ENCODE results near the gene MAP3K4. TPM values are rescaled to one million over a fixed set of nuclear protein-coding genes. Genes with fewer than 3 reads are reported as not detected.

Gene MAP3K4
- total RNA-seq, 2 experiments from 2014 or later = 30.3 to 38.7 TPM

DNA sequence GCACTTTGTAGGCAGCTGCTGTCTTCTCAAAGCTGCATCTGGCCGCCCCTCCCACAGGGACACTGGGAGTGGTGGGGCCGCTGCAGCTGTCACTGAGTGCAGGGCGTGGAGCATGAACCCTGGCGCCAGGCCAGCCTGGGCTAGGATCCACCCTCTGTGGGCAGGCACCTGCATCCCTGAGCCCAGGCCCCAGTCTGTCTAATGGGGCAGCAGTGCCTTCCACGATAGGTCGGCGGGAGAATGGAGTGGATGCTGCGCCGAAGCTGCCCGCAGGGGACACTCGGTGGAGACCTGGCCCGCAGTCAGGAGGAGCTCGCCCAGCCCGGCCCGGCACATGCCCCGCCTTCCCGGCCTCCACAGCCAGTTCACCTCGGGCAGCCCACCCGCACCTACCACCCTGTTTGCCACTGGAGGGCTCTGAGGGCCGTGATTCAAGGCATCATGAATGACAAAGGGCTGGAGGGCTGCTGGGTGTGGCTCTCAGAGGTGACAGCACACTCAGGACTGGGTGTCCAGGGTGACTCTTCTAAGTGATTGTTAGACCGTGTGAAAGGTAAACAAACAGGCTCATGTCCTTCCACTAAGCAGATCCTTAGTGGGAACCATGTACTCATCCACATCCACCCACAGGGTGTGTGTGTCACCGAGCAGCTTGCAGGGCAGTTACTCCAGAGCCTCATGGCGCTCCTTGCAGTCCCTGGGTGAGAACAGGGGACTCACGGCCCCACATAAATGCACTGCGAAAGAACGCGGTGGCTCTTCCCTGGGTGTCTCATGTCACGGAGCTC is 148.4 kb downstream of the MAP3K4 start:
- intact Hi-C loops (cut with micrococcal nuclease; ENCODE audit: unreplicated experiment) = no loop called here
- DNase-seq (ENCODE audit: low spot score) = no peak
- H3K4me2 ChIP-seq (ENCODE audit: low read length) = no peak overlapping the region
- no peaks in the 10 kb centered on the region for H4K20me1 ChIP-seq (ENCODE audit: insufficient read depth, low read length)
- TF ChIP-seq EZH2phosphoT487 (IDR thresholded peaks at IDR 0.05; ENCODE audit: borderline replicate concordance, low read depth, low read length) = no peak
- TF ChIP-seq, protein P1, sequence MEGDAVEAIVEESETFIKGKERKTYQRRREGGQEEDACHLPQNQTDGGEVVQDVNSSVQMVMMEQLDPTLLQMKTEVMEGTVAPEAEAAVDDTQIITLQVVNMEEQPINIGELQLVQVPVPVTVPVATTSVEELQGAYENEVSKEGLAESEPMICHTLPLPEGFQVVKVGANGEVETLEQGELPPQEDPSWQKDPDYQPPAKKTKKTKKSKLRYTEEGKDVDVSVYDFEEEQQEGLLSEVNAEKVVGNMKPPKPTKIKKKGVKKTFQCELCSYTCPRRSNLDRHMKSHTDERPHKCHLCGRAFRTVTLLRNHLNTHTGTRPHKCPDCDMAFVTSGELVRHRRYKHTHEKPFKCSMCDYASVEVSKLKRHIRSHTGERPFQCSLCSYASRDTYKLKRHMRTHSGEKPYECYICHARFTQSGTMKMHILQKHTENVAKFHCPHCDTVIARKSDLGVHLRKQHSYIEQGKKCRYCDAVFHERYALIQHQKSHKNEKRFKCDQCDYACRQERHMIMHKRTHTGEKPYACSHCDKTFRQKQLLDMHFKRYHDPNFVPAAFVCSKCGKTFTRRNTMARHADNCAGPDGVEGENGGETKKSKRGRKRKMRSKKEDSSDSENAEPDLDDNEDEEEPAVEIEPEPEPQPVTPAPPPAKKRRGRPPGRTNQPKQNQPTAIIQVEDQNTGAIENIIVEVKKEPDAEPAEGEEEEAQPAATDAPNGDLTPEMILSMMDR (conservative IDR thresholded peaks at IDR 0.05; ENCODE audit: low read length) = no peak
- no TSS peak for BruUV-seq (replicated peaks)
- ChIA-PET POLR2A (interaction anchor here (0.7 kb wide), 1 partner anchor 114 kb away, joined by 3 read pairs; no protein-coding TSS in a partner anchor), CTCF (ENCODE audit: unreplicated experiment) (no interaction called here)
- H3K9me2 ChIP-seq (ENCODE audit: insufficient read depth, low read length) = no peaks in the 10 kb centered on the region
- no peaks in the 10 kb centered on the region for H3K79me2 ChIP-seq (ENCODE audit: insufficient read depth, low read depth, low read length)
- H3K9me3 ChIP-seq (ENCODE audit: low read length) = no peaks in the 10 kb centered on the region
- no peak overlapping the region for H2AFZ ChIP-seq (ENCODE audit: low read length)
- H3K4me1 ChIP-seq (ENCODE audit: insufficient read depth, low read length, poor library complexity, severe bottlenecking) = peaks cover 8% of the 10 kb centered on the region
- no peak overlapping the region for H3K27ac ChIP-seq (ENCODE audit: low read depth, low read length, poor library complexity, severe bottlenecking)
- no peaks in the 10 kb centered on the region for H3K36me3 ChIP-seq (ENCODE audit: insufficient read depth, low read length)
- H3K4me3 ChIP-seq (ENCODE audit: low read depth, low read length, poor library complexity, severe bottlenecking) = no peak overlapping the region

DNA sequence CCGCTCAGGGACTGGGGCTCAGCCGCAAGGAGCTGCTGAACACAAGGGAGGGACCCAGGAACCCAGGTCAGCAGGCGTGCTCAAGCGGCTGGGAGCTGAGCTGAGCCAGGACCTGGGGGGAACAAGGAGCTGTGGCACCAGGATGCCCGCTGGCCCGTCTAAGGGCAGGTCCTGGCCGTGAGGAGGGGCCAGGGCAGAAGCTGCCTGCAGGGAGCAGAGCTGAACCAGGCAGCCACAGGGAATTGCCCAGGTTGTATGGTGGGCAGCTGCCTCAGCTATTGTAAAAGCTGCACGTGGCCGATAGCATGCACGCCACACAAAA is 148.9 kb downstream of the MAP3K4 start:
- intact Hi-C loops (cut with micrococcal nuclease; ENCODE audit: unreplicated experiment) = no loop called here
- no peaks in the 10 kb centered on the region for H4K20me1 ChIP-seq (ENCODE audit: insufficient read depth, low read length)
- no peak overlapping the region for H3K4me3 ChIP-seq (ENCODE audit: low read depth, low read length, poor library complexity, severe bottlenecking)
- peaks cover 7% of the 10 kb centered on the region for H3K4me1 ChIP-seq (ENCODE audit: insufficient read depth, low read length, poor library complexity, severe bottlenecking)
- H3K9me2 ChIP-seq (ENCODE audit: insufficient read depth, low read length) = no peaks in the 10 kb centered on the region
- no peaks in the 10 kb centered on the region for H3K79me2 ChIP-seq (ENCODE audit: insufficient read depth, low read depth, low read length)
- ChIA-PET POLR2A (interaction anchor here (0.7 kb wide), 1 partner anchor 115 kb away, joined by 3 read pairs; no protein-coding TSS in a partner anchor), CTCF (ENCODE audit: unreplicated experiment) (no interaction called here)
- no peak overlapping the region for H3K4me2 ChIP-seq (ENCODE audit: low read length)
- H3K9me3 ChIP-seq (ENCODE audit: low read length) = no peaks in the 10 kb centered on the region
- no peak overlapping the region for H3K27ac ChIP-seq (ENCODE audit: low read depth, low read length, poor library complexity, severe bottlenecking)
- no peak for TF ChIP-seq EZH2phosphoT487 (IDR thresholded peaks at IDR 0.05; ENCODE audit: borderline replicate concordance, low read depth, low read length)
- TF ChIP-seq, protein P1 (conservative IDR thresholded peaks at IDR 0.05; ENCODE audit: low read length) = no peak
- BruUV-seq (replicated peaks) = no TSS peak
- no peak for DNase-seq (ENCODE audit: low spot score)
- no peak overlapping the region for H2AFZ ChIP-seq (ENCODE audit: low read length)
- H3K36me3 ChIP-seq (ENCODE audit: insufficient read depth, low read length) = no peaks in the 10 kb centered on the region

DNA sequence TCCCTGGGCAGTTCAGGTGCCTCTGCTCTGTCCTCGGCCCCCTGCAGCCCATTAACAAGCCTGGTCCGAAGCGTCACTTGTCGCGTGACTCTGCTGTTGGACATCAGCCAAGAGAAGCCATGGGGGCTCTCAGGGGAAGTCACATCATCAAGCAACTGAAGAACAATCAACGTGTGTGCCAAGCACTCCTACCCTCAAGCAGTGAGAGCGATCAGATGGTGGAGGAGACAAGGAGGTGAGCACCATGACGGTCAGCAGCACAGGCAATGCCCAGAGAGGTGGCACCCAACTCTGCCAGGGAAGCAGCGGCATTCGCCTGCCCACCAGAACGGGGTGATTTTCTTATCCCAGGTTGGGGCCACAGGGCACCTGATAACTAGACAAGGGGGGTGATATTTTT is 149.6 kb downstream of the MAP3K4 start:
- Histone ChIP-seq H3K79me2 (ENCODE audit: insufficient read depth, low read depth, low read length) (no peaks in the 10 kb centered on the region), H4K20me1 (ENCODE audit: insufficient read depth, low read length) (no peaks in the 10 kb centered on the region), H3K4me1 (ENCODE audit: insufficient read depth, low read length, poor library complexity, severe bottlenecking) (peaks cover under 1% of the 10 kb centered on the region), H3K4me3 (ENCODE audit: low read depth, low read length, poor library complexity, severe bottlenecking) (no peak overlapping the region), H3K4me2 (ENCODE audit: low read length) (no peak overlapping the region), H3K27ac (ENCODE audit: low read depth, low read length, poor library complexity, severe bottlenecking) (no peak overlapping the region), H3K36me3 (ENCODE audit: insufficient read depth, low read length) (no peaks in the 10 kb centered on the region), H3K9me2 (ENCODE audit: insufficient read depth, low read length) (no peaks in the 10 kb centered on the region), H3K9me3 (ENCODE audit: low read length) (no peaks in the 10 kb centered on the region), H2AFZ (ENCODE audit: low read length) (no peak overlapping the region)
- TF ChIP-seq, protein P1 (conservative IDR thresholded peaks at IDR 0.05; ENCODE audit: low read length) = no peak
- TF ChIP-seq EZH2phosphoT487 (IDR thresholded peaks at IDR 0.05; ENCODE audit: borderline replicate concordance, low read depth, low read length) = no peak
- BruUV-seq (replicated peaks) = no TSS peak
- ChIA-PET CTCF (ENCODE audit: unreplicated experiment) (no interaction called here), POLR2A (interaction anchor here (0.5 to 0.7 kb wide), 3 partner anchors 16 to 115 kb away, joined by 3 to 4 read pairs (median 3); no protein-coding TSS in a partner anchor)
- intact Hi-C loops (cut with micrococcal nuclease; ENCODE audit: unreplicated experiment) = no loop called here
- DNase-seq (ENCODE audit: low spot score) = no peak
